H9 (cell line): ENCODE data around the gene SOX11. TPM values are rescaled to one million over a fixed set of nuclear protein-coding genes. Genes with fewer than 3 reads are reported as not detected.

Experiments
- DNase-seq: peaks from one replicate; pipeline ENCODE4 v3.0.0-alpha.2; 2017
- H2AFZ ChIP-seq: one replicate; pipeline ENCODE4 v1.6.1; 2013; ENCODE audit warnings: mild to moderate bottlenecking, low read length, control low read depth, moderate library complexity
- H2AK5ac ChIP-seq: 2 replicates; pipeline ENCODE4 v1.6.1; 2013; ENCODE audit warnings: low read length, control low read depth, mixed read lengths; ENCODE audit not compliant: insufficient read length
- H2BK120ac ChIP-seq: one replicate; pipeline ENCODE4 v1.6.1; 2013; ENCODE audit warnings: low read depth, mild to moderate bottlenecking, low read length, control low read depth, inconsistent platforms; ENCODE audit not compliant: poor library complexity, severe bottlenecking
- H2BK12ac ChIP-seq: 2 replicates; pipeline ENCODE4 v1.6.1; 2013; ENCODE audit warnings: low read length, control low read depth, mixed read lengths, low read depth; ENCODE audit not compliant: insufficient read length
- H2BK15ac ChIP-seq: 2 replicates; pipeline ENCODE4 v1.6.1; 2013; ENCODE audit warnings: low read depth, low read length, control low read depth
- H2BK20ac ChIP-seq: one replicate; pipeline ENCODE4 v1.6.1; 2013; ENCODE audit warnings: low read depth, mild to moderate bottlenecking, low read length, control low read depth, inconsistent platforms; ENCODE audit not compliant: poor library complexity, severe bottlenecking
- H2BK5ac ChIP-seq: 2 replicates; pipeline ENCODE4 v1.6.1; 2013; ENCODE audit warnings: low read length, control low read depth, mixed read lengths; ENCODE audit not compliant: insufficient read length
- H3K14ac ChIP-seq: 2 replicates; pipeline ENCODE4 v1.6.1; 2013; ENCODE audit warnings: low read length, control low read depth; ENCODE audit not compliant: insufficient read depth
- H3K18ac ChIP-seq: 2 replicates; pipeline ENCODE4 v1.6.1; 2013; ENCODE audit warnings: low read depth, mild to moderate bottlenecking, mixed read lengths, low read length, control low read depth; ENCODE audit not compliant: insufficient read length
- H3K23ac ChIP-seq: 2 replicates; pipeline ENCODE4 v1.6.1; 2013; ENCODE audit warnings: low read length, control low read depth, mixed read lengths, low read depth; ENCODE audit not compliant: insufficient read length
- H3K23me2 ChIP-seq: 2 replicates; pipeline ENCODE4 v1.6.1; 2013; ENCODE audit warnings: low read depth, mild to moderate bottlenecking, mixed read lengths, low read length, control low read depth; ENCODE audit not compliant: insufficient read length, poor library complexity, severe bottlenecking
- H3K27ac ChIP-seq: 2 replicates; pipeline ENCODE4 v1.5.1; 2013; ENCODE audit warnings: low read length, control low read depth, mixed read lengths, low read depth; ENCODE audit not compliant: insufficient read length
- H3K27me3 ChIP-seq: 2 replicates; pipeline ENCODE4 v1.6.1; 2013; ENCODE audit warnings: low read length, control low read depth, inconsistent platforms; ENCODE audit not compliant: insufficient read depth
- H3K4ac ChIP-seq: 2 replicates; pipeline ENCODE4 v1.6.1; 2013; ENCODE audit warnings: low read depth, mild to moderate bottlenecking, control low read depth, inconsistent platforms, low read length, moderate library complexity
- H3K4me1 ChIP-seq: 2 replicates; pipeline ENCODE4 v1.6.1; 2013; ENCODE audit warnings: low read length, control low read depth, inconsistent platforms; ENCODE audit not compliant: insufficient read depth
- H3K4me2 ChIP-seq: 2 replicates; pipeline ENCODE4 v1.6.1; 2013; ENCODE audit warnings: low read length, control low read depth, mixed read lengths; ENCODE audit not compliant: insufficient read length, insufficient read depth
- H3K56ac ChIP-seq: 2 replicates; pipeline ENCODE4 v1.6.1; 2013; ENCODE audit warnings: low read depth, mild to moderate bottlenecking, mixed read lengths, low read length, control low read depth; ENCODE audit not compliant: insufficient read length
- H3K79me1 ChIP-seq: 2 replicates; pipeline ENCODE4 v1.6.1; 2013; ENCODE audit warnings: low read depth, mild to moderate bottlenecking, moderate library complexity, low read length, control low read depth, inconsistent platforms; ENCODE audit not compliant: insufficient read depth, poor library complexity, severe bottlenecking
- H3K79me2 ChIP-seq: 2 replicates; pipeline ENCODE4 v1.6.1; 2013; ENCODE audit warnings: low read length, control low read depth, inconsistent platforms; ENCODE audit not compliant: insufficient read depth
- H3K9ac ChIP-seq: 2 replicates; pipeline ENCODE4 v1.6.1; 2013; ENCODE audit warnings: low read length, control low read depth, mixed read lengths; ENCODE audit not compliant: insufficient read length; ENCODE audit errors: extremely low read depth
- H3K9me3 ChIP-seq: one replicate; pipeline ENCODE4 v1.6.1; 2013; ENCODE audit warnings: low read depth, low read length, inconsistent platforms; ENCODE audit not compliant: control insufficient read depth
- H3T11ph ChIP-seq: one replicate; pipeline ENCODE4 v1.6.1; 2013; ENCODE audit warnings: mild to moderate bottlenecking, low read length, control low read depth, inconsistent platforms
- H4K20me1 ChIP-seq: one replicate; pipeline ENCODE4 v1.6.1; 2013; ENCODE audit not compliant: control insufficient read depth, insufficient read length, insufficient read depth
- H4K5ac ChIP-seq: 2 replicates; pipeline ENCODE4 v1.6.1; 2013; ENCODE audit warnings: low read depth, mild to moderate bottlenecking, mixed read lengths, low read length, control low read depth; ENCODE audit not compliant: insufficient read length
- H4K8ac ChIP-seq: replicated peaks from 2 replicates; pipeline ENCODE4 v1.6.1; 2013; ENCODE audit warnings: low read length, control low read depth, mixed read lengths, low read depth; ENCODE audit not compliant: insufficient read length
- H4K91ac ChIP-seq: 2 replicates; pipeline ENCODE4 v1.6.1; 2013; ENCODE audit warnings: low read depth, mild to moderate bottlenecking, moderate library complexity, mixed read lengths, low read length, control low read depth; ENCODE audit not compliant: insufficient read length
- H3K27ac Mint-ChIP-seq, 3 experiments: 2 replicates in 2 of 3; 3 replicates in 1 of 3; pipeline ENCODE4 v1.8.0; 2020 to 2021; ENCODE audit warnings: mixed read lengths in 3 of 3, mild to moderate bottlenecking in 1 of 3, moderate library complexity in 1 of 3
- H3K27me3 Mint-ChIP-seq: 2 replicates; pipeline ENCODE4 v1.8.0; 2021; ENCODE audit warnings: low read depth, mild to moderate bottlenecking, moderate library complexity, mixed read lengths
- H3K36me3 Mint-ChIP-seq, 3 experiments: 2 replicates in 2 of 3; 3 replicates in 1 of 3; pipeline ENCODE4 v1.8.0; 2020 to 2021; ENCODE audit warnings: low read depth in 3 of 3, mixed read lengths in 3 of 3; ENCODE audit not compliant: insufficient read depth in 1 of 3
- H3K4me1 Mint-ChIP-seq, 2 experiments: 2 replicates each; pipeline ENCODE4 v1.8.0; 2020; ENCODE audit warnings: mixed read lengths in 2 of 2
- H3K4me3 Mint-ChIP-seq, 2 experiments: 2 replicates in 1 of 2; 3 replicates in 1 of 2; pipeline ENCODE4 v1.8.0; 2020 to 2021; ENCODE audit warnings: mild to moderate bottlenecking in 2 of 2, mixed read lengths in 2 of 2, moderate library complexity in 1 of 2
- H3K9me3 Mint-ChIP-seq, 2 experiments: 2 replicates in 1 of 2; 3 replicates in 1 of 2; pipeline ENCODE4 v1.8.0; 2020; ENCODE audit warnings: mild to moderate bottlenecking in 2 of 2, mixed read lengths in 2 of 2, moderate library complexity in 1 of 2
- CTCF ChIP-seq: fragments of 200-600 bp; sonication (generic); conservative IDR thresholded peaks from 3 replicates; pipeline ENCODE4 v1.8.0; 2021; ENCODE audit warnings: antibody characterized with exemption, mild to moderate bottlenecking
- WGBS: extraction: QIAGEN DNeasy Blood & Tissue Kit; methylation state at CpG from one replicate; pipeline ENCODE4 v1.1.7; 2013; ENCODE audit warnings: missing lambda C conversion rate, low lambda C conversion rate, mixed read lengths; ENCODE audit not compliant: insufficient read length; ENCODE audit errors: extremely low coverage; 5-methylcytosine and 5-hydroxymethylcytosine counted together
- total RNA-seq: library from RNA; stranded (reverse); gene quantifications from 2 replicates; pipeline ENCODE4 v1.2.1, GENCODE V29; 2021

The SOX11 gene
- total RNA-seq, 1 experiment from 2014 or later: 43.8 TPM

- H3K9me3 Mint-ChIP-seq: peaks cover 0 to 2% of the 10 kb centered on the region in 2 experiments; a peak in 2 of 5 replicates
- Histone ChIP-seq H3K4me2 (peak overlapping the region; percentile 95), H3K9me3 (no peaks in the 10 kb centered on the region), H3K4me1 (no peaks in the 10 kb centered on the region), H2AK5ac (no peak overlapping the region), H4K91ac (no peak overlapping the region), H3T11ph (no peak overlapping the region), H2BK12ac (no peak overlapping the region), H3K14ac (no peak overlapping the region), H3K27ac (no peak overlapping the region), H2AFZ (no peak overlapping the region), H2BK120ac (no peak overlapping the region), H3K9ac (peak overlapping the region; percentile 47), H3K56ac (no peak overlapping the region), H2BK20ac (no peak overlapping the region), H3K23ac (no peak overlapping the region), H4K20me1 (no peaks in the 10 kb centered on the region), H3K23me2 (peaks cover 19% of the 10 kb centered on the region), H3K4ac (no peak overlapping the region), H3K27me3 (no peaks in the 10 kb centered on the region), H3K18ac (no peak overlapping the region), H3K79me1 (no peaks in the 10 kb centered on the region), H4K8ac (no peak overlapping the region), H4K5ac (no peak overlapping the region), H2BK5ac (no peak overlapping the region), H2BK15ac (no peak overlapping the region), H3K79me2 (peaks cover 10% of the 10 kb centered on the region; the same call in 1 of the 2 replicates)
- peaks cover 28 to 37% of the 10 kb centered on the region in 2 experiments for H3K4me1 Mint-ChIP-seq
- WGBS: no CpG with 5 or more reads among the region's 9 CpGs
- peak overlapping the region; percentile 88 to 97 for H3K4me3 Mint-ChIP-seq
- peaks cover 4 to 24% (median 12%) of the 10 kb centered on the region in 3 experiments for H3K36me3 Mint-ChIP-seq
- no peak for TF ChIP-seq CTCF
- no peak for DNase-seq
- peak overlapping the region in 1 of 3 experiments; percentile 15; a peak in 1 of 7 replicates for H3K27ac Mint-ChIP-seq
- no peaks in the 10 kb centered on the region; the same call in none of the 2 replicates for H3K27me3 Mint-ChIP-seq
Observed at GRCh38 chr2:5694306-5694705, 2.1 kb downstream of the SOX11 start.
